GM21723 (cell line): Measurements from ENCODE around the gene PYCARD.

Source experiments
- ATAC-seq: cut with Tn5 transposase; IDR thresholded peaks from one replicate; pipeline ENCODE4 v1.9.1; 2021; ENCODE audit warnings: mild to moderate bottlenecking, moderate library complexity; ENCODE audit not compliant: unreplicated experiment

PYCARD gene

GRCh38 chr16:31167315-31167714 is 35.2 kb downstream of the PYCARD start:
- no peak for ATAC-seq

GRCh38 chr16:31157136-31157535 is 45.4 kb downstream of the PYCARD start:
- ATAC-seq, result no peak
